Measurements from ENCODE around the gene CCDC69.
A peak's percentile ranks its signal among the peaks of the same experiment; 100 is the strongest.
"Not testable (repeated sequence)": the region's sequence is repeated elsewhere in the genome, so short reads cannot be mapped to it uniquely, and the experiment has no call there.

The CCDC69 gene

GRCh38 chr5:151244206-151244605, 20.3 kb upstream of the CCDC69 start:
- no peak for DNase-seq

- peak; percentile 55 for DNase-seq
Observed at GRCh38 chr5:151243564-151243963, 19.7 kb upstream of the CCDC69 start.

DNA sequence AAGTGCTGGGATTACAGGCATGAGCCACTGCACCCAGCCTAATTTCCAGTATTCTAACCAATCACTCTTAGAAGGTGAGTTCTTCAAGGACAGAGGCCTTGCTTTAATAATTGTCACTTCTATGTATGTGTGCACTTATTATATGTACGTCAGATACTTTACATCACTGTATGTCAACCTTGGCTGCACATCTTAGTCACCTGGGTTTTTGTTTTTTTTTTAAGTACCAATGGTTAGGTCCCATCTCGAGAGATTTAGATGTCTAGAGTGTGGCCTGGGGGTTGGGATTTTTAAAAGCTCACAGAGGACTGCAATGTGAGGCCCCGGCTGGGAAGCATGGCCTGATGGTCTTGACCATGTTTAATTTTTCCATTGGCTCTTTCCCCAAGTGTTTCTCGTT, 19.2 kb upstream of the CCDC69 start:
- DNase-seq, result no peak

- no peak for DNase-seq
Observed at GRCh38 chr5:151240924-151241635, 17.2 kb upstream of the CCDC69 start.

DNA sequence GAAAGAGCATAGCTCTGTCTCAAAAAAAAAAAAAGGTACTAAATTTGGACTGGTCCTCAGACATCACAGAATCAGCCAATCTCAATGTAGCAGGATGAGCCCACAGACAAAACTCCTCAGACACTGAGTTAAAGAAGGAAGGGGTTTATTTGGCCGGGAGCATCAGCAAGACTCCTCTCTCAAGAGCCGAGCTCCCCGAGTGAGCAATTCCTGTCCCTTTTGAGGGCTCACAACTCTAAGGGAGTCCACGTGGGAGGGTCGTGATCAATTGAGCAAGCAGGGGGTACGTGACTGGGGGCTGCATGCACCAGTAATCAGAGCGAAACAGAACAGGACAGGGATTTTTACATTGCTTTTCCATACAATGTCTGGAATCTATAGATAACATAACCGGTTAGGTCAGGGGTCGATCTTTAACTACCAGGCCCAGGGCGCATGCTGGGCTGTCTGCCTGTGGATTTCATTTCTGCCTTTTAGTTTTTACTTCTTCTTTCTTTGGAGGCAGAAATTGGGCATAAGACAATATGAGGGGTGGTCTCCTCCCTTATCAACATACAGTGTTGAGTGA, 16.5 kb upstream of the CCDC69 start:
- not testable (repeated sequence) for DNase-seq

DNA sequence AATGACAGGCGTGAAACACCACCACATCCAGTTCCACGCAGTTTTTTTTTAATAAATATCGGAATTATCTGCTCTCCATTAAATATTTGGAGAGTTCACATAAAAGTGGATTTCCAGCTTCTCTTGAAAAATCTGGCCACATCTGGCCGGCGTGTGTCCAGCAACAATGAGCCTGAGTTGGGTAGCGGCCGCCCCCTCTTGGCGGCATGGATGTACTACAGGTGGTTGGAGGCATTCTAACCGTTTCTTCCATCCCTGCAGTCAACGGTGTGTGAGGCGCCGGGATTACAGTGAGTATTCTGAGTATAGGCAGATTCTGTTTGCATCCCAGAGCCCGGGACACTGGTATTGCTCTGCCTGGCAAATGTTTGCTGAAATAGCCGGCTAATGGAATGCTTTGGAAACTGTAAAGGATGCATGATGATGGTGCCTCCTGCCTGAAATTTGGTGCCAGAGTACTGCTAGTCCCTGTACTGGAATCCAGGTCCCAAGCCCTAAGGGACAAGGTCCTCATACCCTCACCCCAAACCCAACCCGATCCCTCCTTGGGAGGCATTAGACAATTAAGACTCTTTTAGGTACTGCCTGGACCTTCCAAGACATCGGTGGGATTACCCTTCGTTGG, 15.5 kb upstream of the CCDC69 start:
- DNase-seq, result peak; percentile 75

DNA sequence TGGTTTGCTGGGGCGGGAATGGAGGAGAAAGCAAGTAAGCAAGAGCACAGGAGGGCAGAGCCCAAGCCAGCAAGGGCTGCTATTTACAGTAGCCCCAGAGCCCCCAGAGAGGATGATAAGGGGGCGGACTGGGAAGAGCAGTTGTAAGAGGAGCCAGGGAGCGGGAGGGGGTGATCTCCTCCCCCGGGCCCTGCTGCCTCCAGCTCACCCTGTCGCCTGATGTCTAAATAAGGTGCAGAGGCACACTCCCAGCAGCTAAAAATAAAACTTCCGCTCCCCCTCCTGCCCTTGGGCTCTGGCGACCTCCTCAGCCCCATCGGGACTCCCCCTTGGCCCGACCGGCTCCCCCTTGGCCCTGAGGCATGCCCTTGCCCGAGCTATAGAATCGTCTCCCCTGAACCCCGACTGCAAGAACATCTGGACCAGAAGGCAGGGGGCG, 14.4 kb upstream of the CCDC69 start:
- DNase-seq, result no peak

DNA sequence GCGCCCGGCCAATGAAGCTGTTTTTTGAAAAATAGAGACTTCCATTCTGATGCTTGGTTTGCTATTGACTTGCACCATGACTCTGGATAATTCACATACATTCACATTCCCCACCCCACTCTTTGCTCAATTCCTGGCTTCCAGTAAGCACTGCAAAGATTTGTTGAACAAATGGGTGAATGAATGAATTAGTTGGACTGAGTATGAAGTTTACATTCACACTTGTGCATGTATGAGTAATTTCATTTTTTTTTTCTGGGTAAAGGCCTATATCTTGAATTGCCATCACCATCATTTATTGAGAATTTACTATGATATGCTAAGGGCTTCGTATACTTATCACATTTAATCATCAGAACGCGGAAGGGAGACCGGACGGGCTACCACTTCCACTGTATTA, 13.8 kb upstream of the CCDC69 start:
- no peak for DNase-seq

DNA sequence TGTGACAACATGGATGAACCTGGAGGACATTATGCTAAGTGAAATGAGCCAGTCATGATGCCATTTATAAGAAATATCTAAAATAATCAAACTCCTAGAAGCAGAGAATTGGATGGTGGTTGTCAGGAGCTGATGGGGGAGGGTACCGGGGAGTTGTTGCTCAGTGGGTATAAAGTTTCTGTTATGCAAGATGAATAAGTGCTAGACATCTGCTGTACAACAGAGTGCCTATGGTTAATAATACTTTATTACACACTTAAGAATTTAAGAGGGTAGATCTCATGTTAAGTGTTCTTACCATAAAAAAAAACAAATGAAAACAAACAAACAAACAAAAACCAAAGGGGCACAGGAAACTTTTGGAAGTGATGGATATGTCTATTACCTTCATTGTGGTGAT, 13.0 kb upstream of the CCDC69 start:
- DNase-seq, result no peak

- DNase-seq, result not testable (repeated sequence)
Observed at GRCh38 chr5:151235239-151235571, 11.3 kb upstream of the CCDC69 start.

DNA sequence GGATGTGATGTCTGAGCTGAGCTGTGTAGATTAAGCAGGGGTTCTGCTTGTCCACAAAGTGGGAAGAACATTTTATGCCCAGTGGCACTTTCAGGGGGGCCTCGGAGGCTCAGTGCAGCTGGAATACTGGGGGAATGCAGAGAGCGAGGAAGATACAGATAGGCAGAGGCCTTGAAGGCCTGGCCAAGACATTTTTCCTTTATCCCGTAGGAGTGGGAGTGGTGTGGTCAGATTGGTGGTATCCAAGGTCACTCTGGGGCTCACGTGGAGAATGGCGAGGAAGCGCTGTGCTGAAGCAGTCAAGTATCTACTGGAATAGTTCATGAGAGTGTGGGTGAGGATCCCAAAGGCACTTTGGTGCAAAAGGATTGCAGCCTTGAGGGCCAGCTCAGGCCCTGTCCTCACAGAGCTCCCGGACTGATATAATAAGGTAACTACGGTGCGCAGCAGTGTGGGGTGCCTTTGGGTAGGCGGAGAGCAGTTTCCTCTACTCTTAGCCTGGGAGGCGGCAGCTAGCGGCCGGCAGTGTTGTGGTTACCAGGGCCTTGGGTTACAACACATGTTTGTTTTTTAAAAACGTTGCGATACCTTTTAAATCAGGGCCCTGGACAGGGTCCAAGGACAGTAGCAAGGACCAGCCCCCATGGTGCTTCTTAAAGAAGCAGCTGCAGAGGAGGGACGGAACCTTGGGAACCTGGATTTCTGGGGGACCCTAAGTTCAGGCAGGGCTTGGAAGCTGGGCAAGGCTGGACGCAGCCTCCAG, 10.8 kb upstream of the CCDC69 start:
- DNase-seq, result peak; percentile 32

GRCh38 chr5:151233616-151234085, 9.8 kb upstream of the CCDC69 start:
- DNase-seq, result no peak

- DNase-seq, result no peak
Observed at GRCh38 chr5:151231359-151231758, 7.5 kb upstream of the CCDC69 start.

GRCh38 chr5:151230048-151230680, 6.3 kb upstream of the CCDC69 start:
- DNase-seq, result no peak

DNA sequence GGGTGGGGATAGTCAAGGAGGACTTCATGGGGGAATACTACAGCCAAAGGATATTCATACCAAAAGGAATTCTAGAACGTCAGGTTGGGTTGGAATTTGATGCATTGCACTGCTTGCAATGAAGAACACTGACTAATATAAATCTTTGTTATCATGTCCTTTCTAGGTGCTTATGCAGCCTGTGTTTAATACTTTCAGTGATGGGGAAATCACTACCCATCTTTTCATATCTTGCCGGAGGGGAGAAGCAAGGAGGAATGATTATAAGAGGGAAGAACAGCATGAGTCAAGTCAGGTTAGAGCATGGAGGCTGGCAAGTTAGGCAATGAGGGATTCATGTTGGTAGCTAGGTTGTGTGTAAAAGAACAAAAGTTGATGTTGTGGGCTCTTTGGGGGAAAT, 5.1 kb upstream of the CCDC69 start:
- DNase-seq, result no peak

DNA sequence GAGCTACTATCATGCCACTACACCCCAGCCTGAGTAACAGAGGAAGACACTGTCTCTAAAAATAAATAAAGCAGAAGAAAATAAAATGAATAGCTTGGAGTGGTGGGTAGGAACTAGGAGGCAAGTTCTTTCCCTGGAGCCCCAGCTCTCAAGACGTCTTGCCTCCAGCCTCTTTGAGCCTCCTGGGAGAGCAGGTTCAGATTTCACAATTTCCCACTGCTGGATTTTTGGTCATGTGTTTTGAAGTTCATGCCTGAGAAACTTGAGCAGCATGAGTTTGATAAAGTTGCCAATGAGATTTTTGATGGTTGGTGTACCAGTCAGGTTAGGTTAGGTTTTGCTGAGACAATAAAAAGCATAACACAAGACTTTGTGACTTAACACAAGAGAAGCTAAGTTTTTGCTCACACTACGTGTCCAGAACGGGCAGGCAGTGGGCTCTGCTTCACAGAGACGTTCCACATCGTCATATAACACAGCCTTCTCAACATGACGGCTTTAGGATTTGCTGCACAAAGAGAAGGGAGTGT, 4.1 kb upstream of the CCDC69 start:
- DNase-seq, result no peak

GRCh38 chr5:151225475-151225874, 1.6 kb upstream of the CCDC69 start:
- no peak for DNase-seq

- no peak for DNase-seq
Observed at GRCh38 chr5:151225071-151225470, 1.2 kb upstream of the CCDC69 start.

GRCh38 chr5:151224372-151224771, 480 bp upstream of the CCDC69 start:
- DNase-seq, result no peak

- DNase-seq, result peak; percentile 59
Observed at GRCh38 chr5:151222790-151223446, 974 bp downstream of the CCDC69 start.

- no peak for DNase-seq
Observed at GRCh38 chr5:151222054-151222789, 1.7 kb downstream of the CCDC69 start.

DNA sequence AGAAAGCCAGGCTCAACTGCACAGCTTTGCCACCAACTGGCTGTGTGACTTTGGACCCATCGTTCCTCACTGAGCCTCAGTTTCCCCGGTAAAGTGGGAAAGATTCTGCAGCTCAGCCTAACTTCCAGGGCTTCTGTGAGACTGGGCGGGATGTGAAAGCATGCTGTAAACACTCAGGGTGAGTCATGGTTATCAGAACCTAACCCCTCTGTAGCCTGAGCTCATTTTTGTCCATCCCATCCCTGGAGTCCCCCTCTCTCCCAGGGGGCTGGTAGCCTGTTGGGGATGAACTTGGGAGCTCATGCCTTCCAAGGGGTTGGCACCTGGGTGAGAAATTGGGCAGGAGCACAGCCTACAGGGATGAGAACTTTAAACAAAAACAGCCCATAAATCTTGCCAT, 2.3 kb downstream of the CCDC69 start:
- DNase-seq, result no peak

Data from activated CD4-positive, alpha-beta T cell treated with anti-CD3 and anti-CD28 coated beads for 48 hours (primary cell).